ENCODE results near the gene FABP6.
"Not testable (repeated sequence)": the region's sequence is repeated elsewhere in the genome, so short reads cannot be mapped to it uniquely, and the experiment has no call there.

Gene FABP6

GRCh38 chr5:160229190-160229742, at the start of gene FABP6:
TSS of gene FABP6 (plus strand) at chr5:160229506. CDS start at chr5:160229558, 52 bp downstream.
- DNase-seq (ENCODE audit: low read depth), result no peak

- DNase-seq (ENCODE audit: low read depth), result no peak
Observed at GRCh38 chr5:160180931-160181330, 48.4 kb upstream of the FABP6 start.

GRCh38 chr5:160181965-160182622, 47.2 kb upstream of the FABP6 start:
- DNase-seq (ENCODE audit: low read depth), result no peak

- no peak for DNase-seq (ENCODE audit: low read depth)
Observed at GRCh38 chr5:160183075-160183474, 46.2 kb upstream of the FABP6 start.

GRCh38 chr5:160185626-160186360, 43.5 kb upstream of the FABP6 start:
- no peak for DNase-seq (ENCODE audit: low read depth)

- no peak for DNase-seq (ENCODE audit: low read depth)
Observed at GRCh38 chr5:160186480-160186879, 42.8 kb upstream of the FABP6 start.

GRCh38 chr5:160187091-160187490, 42.2 kb upstream of the FABP6 start:
- DNase-seq (ENCODE audit: low read depth), result no peak

GRCh38 chr5:160188141-160189015, 40.9 kb upstream of the FABP6 start:
- DNase-seq (ENCODE audit: low read depth), result no peak

GRCh38 chr5:160192424-160192823, 36.9 kb upstream of the FABP6 start:
- no peak for DNase-seq (ENCODE audit: low read depth)

GRCh38 chr5:160193076-160193475, 36.2 kb upstream of the FABP6 start:
- DNase-seq (ENCODE audit: low read depth), result not testable (repeated sequence)

- DNase-seq (ENCODE audit: low read depth), result not testable (repeated sequence)
Observed at GRCh38 chr5:160193790-160194189, 35.5 kb upstream of the FABP6 start.

- DNase-seq (ENCODE audit: low read depth), result no peak
Observed at GRCh38 chr5:160197341-160198144, 31.8 kb upstream of the FABP6 start.

- DNase-seq (ENCODE audit: low read depth), result no peak
Observed at GRCh38 chr5:160198146-160198545, 31.2 kb upstream of the FABP6 start.

- DNase-seq (ENCODE audit: low read depth), result no peak
Observed at GRCh38 chr5:160198841-160199409, 30.4 kb upstream of the FABP6 start.

- DNase-seq (ENCODE audit: low read depth), result peak; percentile 53
Observed at GRCh38 chr5:160199410-160199911, 29.8 kb upstream of the FABP6 start.

GRCh38 chr5:160207061-160207460, 22.2 kb upstream of the FABP6 start:
- DNase-seq (ENCODE audit: low read depth), result no peak

GRCh38 chr5:160209917-160210316, 19.4 kb upstream of the FABP6 start:
- no peak for DNase-seq (ENCODE audit: low read depth)

- DNase-seq (ENCODE audit: low read depth), result no peak
Observed at GRCh38 chr5:160210606-160211005, 18.7 kb upstream of the FABP6 start.

- DNase-seq (ENCODE audit: low read depth), result no peak
Observed at GRCh38 chr5:160211352-160211751, 18.0 kb upstream of the FABP6 start.

- DNase-seq (ENCODE audit: low read depth), result no peak
Observed at GRCh38 chr5:160213537-160213936, 15.8 kb upstream of the FABP6 start.

- DNase-seq (ENCODE audit: low read depth), result no peak
Observed at GRCh38 chr5:160219356-160219755, 9.9 kb upstream of the FABP6 start.
